ENCODE data around the gene SH3BP1.
"Not testable (repeated sequence)": the region's sequence is repeated elsewhere in the genome, so short reads cannot be mapped to it uniquely, and the experiment has no call there.

The SH3BP1 gene

GRCh38 chr22:37633625-37634416 is 5.6 kb upstream of the SH3BP1 start:
- DNase-seq, result peak; percentile 65

GRCh38 chr22:37634417-37634924 is 5.0 kb upstream of the SH3BP1 start:
- peak; percentile 36 for DNase-seq

- no peak for DNase-seq
Measured at GRCh38 chr22:37635157-37635556, 4.3 kb upstream of the SH3BP1 start.

- DNase-seq, result peak; percentile 40
Measured at GRCh38 chr22:37636186-37636948, 3.1 kb upstream of the SH3BP1 start.

DNA sequence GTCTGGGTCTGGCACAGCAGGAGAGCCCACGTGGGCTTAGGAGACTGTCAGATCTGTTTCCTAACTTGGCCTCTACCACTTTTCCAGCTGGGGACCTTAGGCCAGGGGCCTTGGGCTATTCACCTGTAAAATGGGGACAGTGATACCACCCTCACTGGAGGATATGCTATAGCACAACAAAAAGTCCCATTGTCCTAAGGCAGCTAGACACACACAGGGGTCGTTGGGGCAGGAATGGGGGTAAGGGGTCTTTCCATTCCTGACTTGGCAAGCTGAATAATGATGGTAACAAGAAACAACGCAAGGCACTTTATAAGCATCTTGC is 2.6 kb upstream of the SH3BP1 start:
- no peak for DNase-seq

DNA sequence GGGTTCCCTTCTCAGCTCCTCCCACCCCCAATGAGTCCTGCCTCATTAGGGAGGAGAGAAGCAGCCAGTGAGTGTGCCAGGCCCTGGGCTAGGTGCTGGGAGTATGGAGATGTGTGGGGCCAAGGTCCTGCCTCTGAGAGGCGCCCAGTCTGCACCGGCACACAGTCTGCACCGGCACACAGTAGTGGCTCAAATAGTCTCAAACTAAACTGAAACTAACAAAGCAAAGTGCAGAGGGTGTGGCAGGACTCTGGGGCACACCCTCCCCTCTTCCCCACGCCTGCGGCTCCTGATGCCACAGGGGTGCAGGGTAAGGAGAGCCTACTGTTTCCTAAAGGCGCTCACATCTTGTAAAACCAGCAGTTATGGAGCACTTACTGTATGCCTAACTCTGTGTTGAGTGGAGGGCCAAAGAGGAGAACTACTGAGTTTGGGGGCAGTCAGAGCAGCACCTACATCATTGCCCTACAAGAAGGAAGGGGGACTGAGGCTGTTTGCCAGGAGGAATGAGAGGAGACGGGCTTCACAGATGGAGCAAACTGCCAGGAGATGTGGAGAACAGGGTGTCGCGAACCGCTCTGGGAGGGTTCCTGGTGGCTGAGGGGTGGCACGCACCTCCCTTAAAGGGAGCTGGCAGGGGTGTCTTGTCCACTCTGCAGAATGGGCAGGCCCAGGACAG is 939 bp upstream of the SH3BP1 start:
- peak; percentile 44 for DNase-seq

GRCh38 chr22:37639771-37640590 is 512 bp downstream of the SH3BP1 start:
- peak; percentile 35 for DNase-seq

DNA sequence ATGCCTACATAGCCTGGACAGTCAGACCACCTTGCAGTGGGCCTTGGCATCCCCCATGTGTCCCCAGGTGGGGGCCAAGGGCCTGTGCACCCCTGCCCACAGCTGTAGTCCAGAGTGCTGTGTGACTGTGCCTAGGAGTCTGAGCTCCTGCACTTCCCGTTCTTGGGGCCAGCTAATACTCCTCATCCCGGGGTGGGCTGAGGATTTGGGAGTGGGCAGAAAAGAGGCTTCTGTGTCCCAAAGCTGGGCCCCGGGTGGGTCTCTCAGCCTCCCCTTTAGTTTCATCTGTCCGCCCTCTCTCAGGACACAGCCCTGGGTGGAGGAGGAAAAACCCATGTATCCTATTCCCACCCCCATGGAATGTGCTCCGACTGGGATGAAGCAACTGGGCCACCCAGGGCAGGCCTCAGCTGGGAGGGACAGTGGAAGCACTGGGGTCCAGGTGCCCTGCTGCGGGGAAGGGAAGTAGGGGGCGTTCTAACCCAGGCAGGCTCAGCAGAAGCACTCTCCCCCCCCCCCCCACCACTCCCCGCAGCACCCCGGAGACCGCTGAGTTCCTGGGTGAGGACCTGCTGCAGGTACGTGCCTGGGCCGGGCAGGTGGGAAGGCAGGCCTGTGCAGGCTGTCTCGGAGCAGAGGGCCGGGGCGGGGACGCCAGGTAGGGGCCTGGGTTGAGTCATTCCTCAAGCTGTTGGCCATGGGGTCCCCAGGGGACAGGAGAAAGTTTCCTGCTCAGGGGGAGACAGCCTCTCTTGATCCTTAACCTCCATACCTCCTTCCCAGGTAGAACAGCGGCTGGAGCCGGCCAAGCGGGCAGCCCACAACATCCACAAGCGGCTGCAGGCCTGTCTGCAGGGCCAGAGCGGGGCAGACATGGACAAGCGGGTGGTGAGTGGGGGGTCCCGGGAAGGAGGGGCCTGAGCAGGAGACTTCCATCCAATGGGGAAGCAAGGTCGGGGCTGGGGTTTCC is 1.4 kb downstream of the SH3BP1 start:
- DNase-seq, result peak; percentile 39

DNA sequence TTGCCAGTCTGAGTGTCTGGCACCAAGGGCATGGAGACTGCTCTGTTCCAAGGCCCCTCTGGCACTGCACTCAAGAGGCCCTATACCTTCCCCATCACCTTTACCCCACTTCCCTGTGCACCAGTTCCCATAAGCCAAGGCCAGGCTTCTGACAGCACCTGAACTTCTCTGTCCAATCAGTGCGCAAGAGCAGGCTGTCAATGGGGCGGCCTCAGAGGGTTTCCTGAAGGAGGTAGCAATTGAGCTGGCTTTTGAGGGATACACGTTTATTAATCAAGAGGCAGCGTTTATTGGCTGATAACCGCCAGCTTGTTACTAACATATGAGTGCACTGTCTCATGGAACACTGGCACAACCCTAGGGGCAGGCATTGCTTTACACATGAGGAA is 2.1 kb downstream of the SH3BP1 start:
- DNase-seq, result no peak

DNA sequence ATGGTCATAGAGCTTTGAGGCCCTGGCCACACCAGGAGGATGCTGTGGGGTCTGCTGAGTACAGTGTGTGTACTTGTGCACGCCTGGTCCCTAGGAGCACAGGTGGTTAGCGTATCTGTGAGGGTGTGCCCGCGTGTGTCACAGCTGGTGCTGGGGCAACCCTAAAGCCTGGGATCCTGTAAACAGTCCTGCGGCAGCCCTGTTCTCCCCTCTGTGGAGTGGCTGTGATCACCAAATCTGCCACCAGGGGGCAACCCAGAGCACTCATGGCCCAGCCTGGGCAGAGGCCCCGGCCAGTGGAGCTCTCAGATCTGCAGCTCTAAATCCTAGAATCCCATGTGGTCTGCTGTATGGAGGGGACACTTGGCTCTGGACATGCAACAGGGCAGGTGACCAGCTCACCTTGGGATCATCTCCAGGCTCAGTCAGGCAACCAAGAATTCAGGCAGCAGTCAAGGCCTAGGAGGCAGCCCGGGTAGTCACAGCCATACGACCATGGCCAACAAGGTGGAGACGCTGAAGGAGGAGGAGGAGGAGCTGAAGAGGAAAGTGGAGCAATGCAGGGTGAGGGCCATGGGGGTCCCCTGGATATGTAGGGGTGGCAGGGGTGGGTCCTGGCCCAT is 3.9 kb downstream of the SH3BP1 start:
- peak; percentile 87 for DNase-seq

GRCh38 chr22:37647317-37647716 is 7.8 kb downstream of the SH3BP1 start:
- DNase-seq, result no peak

- DNase-seq, result no peak
Measured at GRCh38 chr22:37647928-37648327, 8.5 kb downstream of the SH3BP1 start.

GRCh38 chr22:37650463-37651136 is 11.1 kb downstream of the SH3BP1 start:
- no peak for DNase-seq

DNA sequence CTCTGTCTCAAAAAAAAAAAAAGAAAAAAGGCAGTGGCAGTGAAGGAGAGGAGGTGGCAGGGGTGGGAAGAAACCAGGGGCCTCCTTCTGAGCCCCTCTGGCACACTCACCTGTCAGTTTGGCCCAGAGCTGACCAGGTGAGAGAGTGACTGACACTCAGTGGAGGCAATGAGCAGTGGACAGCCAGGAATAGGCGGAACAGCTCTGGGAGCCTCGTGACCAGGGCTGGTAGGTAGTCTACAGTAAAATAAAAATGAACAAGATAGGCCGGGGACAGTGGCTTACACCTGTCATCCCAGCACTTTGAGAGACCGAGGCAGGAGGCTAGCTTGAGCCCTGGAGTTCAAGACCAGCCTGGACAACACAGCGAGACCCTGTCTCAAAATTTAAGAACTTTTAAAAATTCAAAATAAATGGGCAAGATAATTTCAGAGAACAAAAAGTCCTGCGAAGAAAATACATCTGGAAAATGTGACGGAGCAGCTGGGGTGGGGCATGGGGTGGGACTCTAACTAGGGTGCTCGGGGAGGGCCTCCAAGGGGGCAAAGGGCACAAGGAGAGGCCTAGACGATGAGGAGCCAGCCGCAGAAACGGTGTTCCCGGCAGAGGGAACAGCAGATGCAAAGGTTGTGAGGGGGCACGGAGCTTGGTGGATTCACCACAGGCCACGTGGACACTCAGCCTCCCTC is 15.2 kb downstream of the SH3BP1 start:
- no peak for DNase-seq

- no peak for DNase-seq
Measured at GRCh38 chr22:37655252-37655563, 15.7 kb downstream of the SH3BP1 start.

DNA sequence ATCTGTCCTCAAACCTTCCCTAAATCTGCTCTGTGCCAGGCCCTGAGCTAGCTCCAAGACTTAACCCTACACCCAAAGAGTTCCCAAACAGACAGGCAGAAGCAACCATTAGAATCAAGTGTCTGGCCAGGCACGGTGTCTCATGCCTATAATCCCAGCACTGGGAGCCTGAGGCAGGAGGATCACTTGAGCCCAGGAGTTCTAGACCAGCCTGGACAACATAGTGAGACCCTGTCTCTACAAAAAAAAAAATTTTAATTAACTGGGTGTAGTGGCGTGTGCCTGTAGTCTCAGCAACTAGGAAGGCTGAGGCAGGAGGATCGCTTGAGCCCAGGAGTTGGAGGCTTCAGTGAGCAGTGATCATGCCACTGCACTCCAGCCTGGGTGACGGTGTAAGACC is 17.1 kb downstream of the SH3BP1 start:
- DNase-seq, result not testable (repeated sequence)

DNA sequence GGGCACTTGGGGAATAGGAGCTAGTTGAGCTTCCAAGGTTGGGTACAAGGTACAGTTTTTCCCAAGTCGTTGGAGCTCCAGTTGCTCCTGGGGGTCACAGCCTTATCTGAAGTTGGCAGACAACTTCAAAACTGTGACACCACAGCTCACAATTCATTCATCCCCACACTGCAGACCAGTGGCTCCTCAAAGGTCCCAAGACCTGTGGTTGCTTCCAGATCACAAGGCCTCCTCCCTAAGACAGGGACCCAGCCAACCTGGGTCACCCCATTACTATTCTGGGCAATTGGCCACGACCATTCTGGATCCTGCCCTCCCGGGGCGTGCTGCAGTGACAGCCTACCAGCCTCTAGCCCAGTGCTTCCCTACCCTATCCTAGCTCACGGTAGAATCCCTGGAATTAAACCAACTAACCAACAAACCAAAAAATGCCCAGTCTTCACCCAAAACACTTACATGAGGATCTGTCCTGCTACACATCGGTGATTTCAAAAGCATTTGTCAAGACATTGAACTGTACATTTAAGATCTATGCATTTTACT is 18.2 kb downstream of the SH3BP1 start:
- DNase-seq, result no peak

GRCh38 chr22:37658133-37659065 is 18.9 kb downstream of the SH3BP1 start, which contains the start of gene PDXP:
Gene PDXP, plus strand, starts transcription at chr22:37658723. Its CDS starts 60 bp downstream, at chr22:37658783.
- peak; percentile 99 for DNase-seq

Measured in CD4-positive, alpha-beta T cell treated with Interleukin-10 for 1 hour (primary cell).